ENCODE measurements around the gene FZD2.

Gene FZD2

DNA sequence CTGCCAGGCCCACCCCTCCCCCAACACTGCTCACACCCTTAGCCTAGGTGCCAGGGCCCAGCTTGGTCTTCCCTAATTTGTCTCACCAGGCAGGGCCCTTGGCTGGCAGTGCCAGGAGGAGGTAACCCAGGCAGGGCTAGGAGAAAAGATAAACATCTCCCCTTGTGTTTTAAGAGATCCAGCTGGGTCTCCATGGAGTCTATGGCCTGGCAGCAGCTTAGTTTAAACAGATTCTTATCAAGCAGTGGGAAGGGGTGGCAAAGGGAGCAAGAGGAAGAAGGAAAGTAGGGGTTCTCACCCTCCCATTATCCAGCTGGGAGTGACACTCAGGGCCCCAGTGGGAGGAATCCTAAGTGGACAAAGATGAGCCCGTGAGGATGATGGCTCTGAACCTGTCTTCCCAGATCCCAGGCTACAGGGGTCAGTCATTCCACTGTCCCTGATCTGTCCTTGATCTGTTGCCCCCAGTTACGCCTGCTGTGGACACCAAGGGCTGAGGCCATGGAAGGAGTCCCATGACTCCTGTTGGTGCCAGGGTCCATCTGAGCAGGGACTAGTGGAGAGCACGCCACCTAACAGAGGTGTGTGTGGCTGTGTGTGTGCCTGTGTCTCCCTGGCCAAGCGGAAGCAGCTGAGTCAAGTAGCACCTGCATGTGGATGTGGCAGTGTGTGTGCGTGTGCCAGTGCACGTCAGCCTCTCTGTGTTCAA, 51.6 kb downstream of the FZD2 start:
- DNase-seq = no peak

- DNase-seq = no peak
Observed at GRCh38 chr17:44610331-44610730, 53.0 kb downstream of the FZD2 start.
